ENCODE results near the gene OXSM. TPM values are rescaled to one million over a fixed set of nuclear protein-coding genes. Genes with fewer than 3 reads are reported as not detected.

The OXSM gene
- polyA plus RNA-seq, 1 donor (not counting 4 experiments of a cell fraction or from before 2014, with no cell fraction given): 31.6 TPM

DNA sequence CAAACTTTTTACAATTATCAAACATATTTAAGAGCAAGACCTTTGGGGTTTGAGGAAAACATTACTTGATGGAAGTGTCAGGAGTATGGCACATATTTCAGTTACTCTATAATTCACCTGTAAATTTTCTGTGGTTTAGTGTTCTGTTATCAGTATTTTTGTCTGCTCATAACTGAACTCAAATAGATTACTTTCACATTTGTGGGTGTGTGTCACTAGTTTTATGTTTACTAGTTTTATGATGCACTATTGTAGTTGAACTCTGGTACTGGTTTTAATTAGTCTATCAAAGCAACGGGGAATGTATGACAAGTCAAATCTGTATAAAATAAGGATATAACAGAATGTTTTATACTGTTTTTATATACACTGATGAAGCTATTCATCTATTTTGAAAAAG, 27.2 kb downstream of the OXSM start:
- Histone ChIP-seq H4K20me1 (ENCODE audit: control insufficient read depth, extremely low read depth, insufficient read depth, low read length) (no peaks in the 10 kb centered on the region), H2AFZ (ENCODE audit: control insufficient read depth, low read length) (no peak overlapping the region), H3K4me3 (ENCODE audit: control insufficient read depth in 2 of 3, extremely low read depth in 1 of 3, insufficient read depth in 2 of 3, low read depth in 1 of 3, low read length in 3 of 3) (no peak overlapping the region), H3K27me3 (ENCODE audit: control insufficient read depth, extremely low read depth, insufficient read depth, low read length) (no peaks in the 10 kb centered on the region), H3K27ac (ENCODE audit: control insufficient read depth, insufficient read depth, low read length) (no peak overlapping the region), H3K9ac (ENCODE audit: control insufficient read depth, extremely low read depth, insufficient read depth, low read length) (no peak overlapping the region), H3K36me3 (ENCODE audit: control insufficient read depth in 2 of 2, extremely low read depth in 1 of 2, insufficient read depth in 2 of 2, low read length in 2 of 2) (no peaks in the 10 kb centered on the region), H3K79me2 (ENCODE audit: control insufficient read depth, insufficient read depth, low read length) (no peaks in the 10 kb centered on the region), H3K4me1 (ENCODE audit: control insufficient read depth, extremely low read depth, insufficient read depth, low read length) (no peaks in the 10 kb centered on the region), H3K4me2 (ENCODE audit: control insufficient read depth, extremely low read depth, insufficient read depth, low read depth, low read length) (no peak overlapping the region), H3K9me1 (ENCODE audit: control insufficient read depth, extremely low read depth, insufficient read depth, low read length) (no peaks in the 10 kb centered on the region), H3K9me3 (ENCODE audit: control insufficient read depth, low read depth, low read length) (no peaks in the 10 kb centered on the region)
- DNase-seq (ENCODE audit: low read depth, low spot score) (no peak), FAIRE-seq (no peak)
- TF ChIP-seq EZH2 (IDR thresholded peaks at IDR 0.05; ENCODE audit: low read length) (no peak), CTCF (optimal IDR thresholded peaks at IDR 0.05 in 1 of 3, IDR thresholded peaks at IDR 0.05 in 1 of 3, conservative IDR thresholded peaks at IDR 0.05 in 1 of 3; ENCODE audit: extremely low read depth in 1 of 3, insufficient read depth in 2 of 3, low read length in 3 of 3) (no peak)
- dilution Hi-C loops (cut with MboI; ENCODE audit: extremely low pct_ligation_motif_present, low sequenced_read_pairs): no loop called here

- no peaks in the 10 kb centered on the region for H3K9me3 ChIP-seq (ENCODE audit: control insufficient read depth, low read depth, low read length)
- H4K20me1 ChIP-seq (ENCODE audit: control insufficient read depth, extremely low read depth, insufficient read depth, low read length): no peaks in the 10 kb centered on the region
- no peak overlapping the region for H2AFZ ChIP-seq (ENCODE audit: control insufficient read depth, low read length)
- H3K36me3 ChIP-seq (ENCODE audit: control insufficient read depth in 2 of 2, extremely low read depth in 1 of 2, insufficient read depth in 2 of 2, low read length in 2 of 2): no peaks in the 10 kb centered on the region
- no peaks in the 10 kb centered on the region for H3K4me1 ChIP-seq (ENCODE audit: control insufficient read depth, extremely low read depth, insufficient read depth, low read length)
- no peak overlapping the region for H3K4me3 ChIP-seq (ENCODE audit: control insufficient read depth in 2 of 3, extremely low read depth in 1 of 3, insufficient read depth in 2 of 3, low read depth in 1 of 3, low read length in 3 of 3)
- FAIRE-seq (no peak), DNase-seq (ENCODE audit: low read depth, low spot score) (no peak)
- no peak for TF ChIP-seq EZH2 (IDR thresholded peaks at IDR 0.05; ENCODE audit: low read length)
- TF ChIP-seq CTCF (optimal IDR thresholded peaks at IDR 0.05 in 1 of 3, IDR thresholded peaks at IDR 0.05 in 1 of 3, conservative IDR thresholded peaks at IDR 0.05 in 1 of 3; ENCODE audit: extremely low read depth in 1 of 3, insufficient read depth in 2 of 3, low read length in 3 of 3): no peak
- no peak overlapping the region for H3K27ac ChIP-seq (ENCODE audit: control insufficient read depth, insufficient read depth, low read length)
- no peak overlapping the region for H3K9ac ChIP-seq (ENCODE audit: control insufficient read depth, extremely low read depth, insufficient read depth, low read length)
- H3K27me3 ChIP-seq (ENCODE audit: control insufficient read depth, extremely low read depth, insufficient read depth, low read length): no peaks in the 10 kb centered on the region
- no peaks in the 10 kb centered on the region for H3K79me2 ChIP-seq (ENCODE audit: control insufficient read depth, insufficient read depth, low read length)
- no peak overlapping the region for H3K4me2 ChIP-seq (ENCODE audit: control insufficient read depth, extremely low read depth, insufficient read depth, low read depth, low read length)
- H3K9me1 ChIP-seq (ENCODE audit: control insufficient read depth, extremely low read depth, insufficient read depth, low read length): no peaks in the 10 kb centered on the region
- dilution Hi-C loops (cut with MboI; ENCODE audit: extremely low pct_ligation_motif_present, low sequenced_read_pairs): no loop called here
These were observed 27.7 kb downstream of the OXSM start for GRCh38 chr3:25817638-25818037.

Measured in keratinocyte (primary cell).